GM19372 (cell line): ENCODE data around the gene HSD17B8.

ENCODE experiments used
- ATAC-seq: cut with Tn5 transposase; IDR thresholded peaks from one replicate; pipeline ENCODE4 v1.9.1; 2021; ENCODE audit warnings: mild to moderate bottlenecking, low read depth, moderate library complexity; ENCODE audit not compliant: unreplicated experiment

HSD17B8 gene

GRCh38 chr6:33171016-33171879 lies 33.2 kb upstream of the HSD17B8 start:
- ATAC-seq = no peak

GRCh38 chr6:33171880-33172687 lies 32.4 kb upstream of the HSD17B8 start:
- ATAC-seq = no peak

GRCh38 chr6:33172688-33173534 lies 31.5 kb upstream of the HSD17B8 start:
- ATAC-seq = no peak

GRCh38 chr6:33173535-33174180 lies 30.8 kb upstream of the HSD17B8 start:
- no peak for ATAC-seq

GRCh38 chr6:33174784-33175183 lies 29.7 kb upstream of the HSD17B8 start:
- no peak for ATAC-seq

- no peak for ATAC-seq
These were observed 28.9 kb upstream of the HSD17B8 start for GRCh38 chr6:33175436-33176069.

- ATAC-seq = no peak
These were observed 27.5 kb upstream of the HSD17B8 start for GRCh38 chr6:33176906-33177305.

- no peak for ATAC-seq
These were observed 26.7 kb upstream of the HSD17B8 start for GRCh38 chr6:33177552-33178446.

GRCh38 chr6:33178755-33179475 lies 25.5 kb upstream of the HSD17B8 start:
- no peak for ATAC-seq

GRCh38 chr6:33181141-33181540 lies 23.3 kb upstream of the HSD17B8 start:
- no peak for ATAC-seq

GRCh38 chr6:33183071-33183683 lies 21.3 kb upstream of the HSD17B8 start:
- ATAC-seq = no peak

- no peak for ATAC-seq
These were observed 19.3 kb upstream of the HSD17B8 start for GRCh38 chr6:33185190-33185589.

GRCh38 chr6:33185654-33186187 lies 18.7 kb upstream of the HSD17B8 start:
- ATAC-seq = no peak

GRCh38 chr6:33187809-33188208 lies 16.6 kb upstream of the HSD17B8 start:
- ATAC-seq = no peak

GRCh38 chr6:33189164-33189563 lies 15.3 kb upstream of the HSD17B8 start:
- no peak for ATAC-seq

GRCh38 chr6:33189625-33190448 lies 14.6 kb upstream of the HSD17B8 start:
- ATAC-seq = no peak
